GM19043 (cell line): ENCODE measurements around the gene KAT7.

ENCODE experiments used
- ATAC-seq: cut with Tn5 transposase; IDR thresholded peaks from one replicate; pipeline ENCODE4 v1.9.1; 2021; ENCODE audit warnings: low read depth; ENCODE audit not compliant: unreplicated experiment

KAT7 gene

DNA sequence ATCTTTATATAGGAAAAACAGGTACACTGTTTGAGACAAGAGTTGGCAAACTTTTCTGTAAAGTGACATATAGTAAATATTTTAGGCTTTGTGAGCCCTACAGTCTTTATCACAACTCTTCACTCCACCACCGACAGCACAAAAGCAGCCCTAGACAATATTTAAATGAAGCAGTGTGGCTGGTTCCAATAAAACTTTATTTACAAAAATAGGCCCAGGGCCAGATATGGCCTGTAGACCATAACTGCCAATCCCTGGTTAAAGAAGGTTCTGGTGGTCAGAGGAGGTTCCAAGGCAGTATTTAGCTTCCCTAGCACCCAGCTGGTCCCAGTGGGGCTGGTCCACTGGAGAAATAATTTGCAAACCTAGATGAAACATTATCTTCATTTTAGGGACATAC lies 28.2 kb upstream of the KAT7 start:
- no peak for ATAC-seq

DNA sequence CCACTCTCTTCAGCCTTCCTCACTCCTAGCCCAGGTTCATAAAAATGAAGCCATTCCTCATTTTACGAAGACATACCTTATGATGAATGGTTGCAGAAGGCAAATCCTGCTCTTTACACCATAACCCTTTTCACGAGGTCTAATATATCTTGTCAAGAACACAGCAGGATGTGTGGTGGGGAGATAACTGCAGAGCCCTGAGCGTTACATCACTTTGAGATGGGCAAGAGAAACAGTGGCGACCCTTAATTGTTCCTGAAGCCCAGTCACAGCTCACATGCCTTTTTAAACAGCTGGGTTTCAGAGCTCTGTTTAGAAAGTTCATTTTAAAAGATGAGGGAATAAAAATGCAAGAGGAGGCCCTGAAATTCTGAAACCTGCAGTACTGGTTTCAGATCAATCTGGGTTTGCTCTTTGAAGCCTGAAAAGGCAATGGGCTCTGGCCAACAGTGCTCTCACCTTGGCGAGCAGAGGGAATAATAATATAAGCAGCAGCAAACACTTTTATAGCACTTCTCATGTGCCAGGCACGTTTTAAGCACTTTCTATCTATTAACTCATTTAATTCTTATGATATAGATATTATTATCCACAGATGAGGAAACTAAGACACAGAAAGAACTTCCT lies 27.4 kb upstream of the KAT7 start:
- no peak for ATAC-seq

- ATAC-seq, result no peak
Measured at GRCh38 chr17:49762151-49762941, 26.1 kb upstream of the KAT7 start.

GRCh38 chr17:49763735-49764558 lies 24.5 kb upstream of the KAT7 start, which contains the start of gene FAM117A:
TSS of gene FAM117A (minus strand) at chr17:49764131. CDS start at chr17:49764087, 44 bp downstream.
- ATAC-seq, result peak; percentile 92

- ATAC-seq, result no peak
Measured at GRCh38 chr17:49764559-49765180, 23.8 kb upstream of the KAT7 start.

DNA sequence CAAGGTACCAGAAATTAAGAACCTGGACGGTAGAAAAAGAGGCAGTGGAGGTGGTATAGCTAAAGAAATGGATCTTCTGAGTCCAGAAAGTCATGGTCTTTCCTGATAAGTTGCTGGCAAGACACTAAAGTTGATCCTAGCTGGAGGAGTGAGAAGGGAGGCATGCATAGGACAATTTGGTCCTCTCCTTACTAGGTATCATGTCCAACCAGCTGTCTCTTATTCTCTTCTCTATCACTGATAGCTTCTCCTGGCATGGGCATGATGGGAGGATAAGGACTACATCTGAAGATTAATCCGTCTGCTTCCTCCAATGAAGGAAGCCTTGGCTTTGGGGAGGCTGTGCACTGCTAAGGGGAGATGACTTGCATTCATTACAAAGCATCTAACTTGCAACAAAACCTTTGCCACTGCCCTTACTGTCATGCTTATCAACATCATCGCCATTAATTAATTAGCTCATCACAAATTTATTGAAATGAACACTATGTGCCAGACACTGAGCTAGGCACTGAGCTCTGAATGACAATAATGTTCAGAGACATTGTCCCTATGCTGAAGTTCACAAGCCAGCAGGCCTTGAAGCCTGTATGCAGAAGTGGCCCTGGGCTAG lies 21.5 kb upstream of the KAT7 start:
- no peak for ATAC-seq

- ATAC-seq, result no peak
Measured at GRCh38 chr17:49775546-49776260, 12.8 kb upstream of the KAT7 start.

- ATAC-seq, result no peak
Measured at GRCh38 chr17:49776551-49777300, 11.8 kb upstream of the KAT7 start.

- no peak for ATAC-seq
Measured at GRCh38 chr17:49777563-49777962, 10.9 kb upstream of the KAT7 start.

- ATAC-seq, result no peak
Measured at GRCh38 chr17:49779156-49779738, 9.2 kb upstream of the KAT7 start.

GRCh38 chr17:49779739-49780231 lies 8.7 kb upstream of the KAT7 start:
- no peak for ATAC-seq

DNA sequence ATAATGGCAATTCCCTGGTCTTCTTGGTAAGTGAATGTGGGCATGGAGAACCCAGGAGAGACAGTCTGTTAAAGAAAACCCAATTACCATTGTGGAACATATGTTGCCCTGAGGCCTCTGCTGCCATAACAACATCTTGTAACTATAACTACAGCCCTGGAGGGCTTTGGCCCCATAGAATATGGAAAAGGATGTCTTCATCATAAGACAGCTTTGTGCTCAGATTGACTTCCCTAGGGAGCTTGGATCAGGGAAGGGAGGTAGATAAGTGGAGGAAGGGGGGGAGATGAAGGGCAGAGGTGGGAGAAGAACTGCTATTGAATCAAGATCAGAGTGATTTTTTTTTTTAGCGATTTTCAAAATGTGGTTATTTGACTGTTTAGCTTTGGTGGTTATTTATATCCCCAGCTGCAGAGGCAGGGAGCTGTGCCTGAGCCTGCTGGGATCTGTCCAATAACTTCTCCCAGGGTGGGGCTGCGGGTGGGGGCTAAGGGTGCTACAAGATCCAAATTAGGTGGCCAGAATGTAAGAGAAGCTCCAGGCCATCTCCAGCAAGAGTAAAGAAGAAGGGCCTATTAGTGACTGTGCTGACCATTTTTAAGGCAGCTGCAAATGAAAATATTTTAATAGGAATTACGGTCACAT lies 5.3 kb upstream of the KAT7 start:
- no peak for ATAC-seq

- no peak for ATAC-seq
Measured at GRCh38 chr17:49783791-49784190, 4.7 kb upstream of the KAT7 start.

DNA sequence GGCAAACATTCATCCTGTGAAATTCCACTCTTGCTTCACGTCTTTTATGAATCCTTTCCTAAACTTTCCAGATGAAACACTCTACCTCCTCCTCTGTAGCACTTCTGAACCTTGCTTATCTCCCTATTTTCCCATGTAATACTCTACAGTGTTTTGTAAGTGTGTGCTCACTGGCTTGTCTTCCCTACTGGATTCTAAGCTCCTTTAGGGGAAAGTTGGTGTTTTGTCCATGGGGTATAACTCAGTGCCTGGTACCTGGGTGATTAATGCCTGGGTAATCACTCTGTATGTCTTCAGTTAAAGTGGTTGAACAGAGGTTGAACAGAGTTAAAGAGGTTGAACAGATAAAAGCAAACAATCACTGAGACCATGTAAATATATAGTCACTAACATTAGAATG lies 3.8 kb upstream of the KAT7 start:
- no peak for ATAC-seq

- no peak for ATAC-seq
Measured at GRCh38 chr17:49787884-49788477, 500 bp upstream of the KAT7 start.

- ATAC-seq, result no peak
Measured at GRCh38 chr17:49789243-49789578, 730 bp downstream of the KAT7 start.

- ATAC-seq, result no peak
Measured at GRCh38 chr17:49793309-49793708, 4.8 kb downstream of the KAT7 start.

GRCh38 chr17:49795372-49795771 lies 6.9 kb downstream of the KAT7 start:
- ATAC-seq, result no peak
